Astrocyte (in vitro differentiated cells and primary cell): ENCODE data around the gene KIF15. TPM values are rescaled to one million over a fixed set of nuclear protein-coding genes. Genes with fewer than 3 reads are reported as not detected.

Experiments
- DNase-seq: peaks from one replicate; pipeline ENCODE4 v3.0.0-alpha.2; 2010; ENCODE audit warnings: low read depth
- FAIRE-seq: peaks from 2 replicates; lab custom pipeline; 2011; peaks lifted over from hg19 to GRCh38; lab: Jason Lieb, UNC
- H2AFZ ChIP-seq: 2 replicates; pipeline ENCODE4 v1.6.0; 2012; ENCODE audit warnings: low read depth, low read length, inconsistent platforms
- H3K27ac ChIP-seq: 2 replicates; pipeline ENCODE4 v1.5.1; 2011; ENCODE audit warnings: low read depth, low read length, inconsistent platforms
- H3K27me3 ChIP-seq: 2 replicates; pipeline ENCODE4 v1.6.0; 2011; ENCODE audit warnings: low read length, inconsistent platforms; ENCODE audit not compliant: insufficient read depth
- H3K36me3 ChIP-seq: 2 replicates; pipeline ENCODE4 v1.5.1; 2011; ENCODE audit warnings: low read length, inconsistent platforms; ENCODE audit not compliant: insufficient read depth
- H3K4me1 ChIP-seq: 2 replicates; pipeline ENCODE4 v1.5.1; 2011; ENCODE audit warnings: low read length, inconsistent platforms; ENCODE audit not compliant: insufficient read depth
- H3K4me2 ChIP-seq: 2 replicates; pipeline ENCODE4 v1.6.0; 2012; ENCODE audit warnings: low read length, inconsistent platforms
- H3K4me3 ChIP-seq: 2 replicates; pipeline ENCODE4 v1.5.1; 2011; ENCODE audit warnings: low read depth, mild to moderate bottlenecking, low read length, inconsistent platforms; ENCODE audit not compliant: insufficient read depth
- H3K79me2 ChIP-seq: 2 replicates; pipeline ENCODE4 v1.6.0; 2012; ENCODE audit warnings: mild to moderate bottlenecking, low read length, inconsistent platforms; ENCODE audit not compliant: insufficient read depth
- H3K9ac ChIP-seq: 2 replicates; pipeline ENCODE4 v1.6.0; 2012; ENCODE audit warnings: mild to moderate bottlenecking, low read length, inconsistent platforms
- H3K9me3 ChIP-seq: 2 replicates; pipeline ENCODE4 v1.5.1; 2012; ENCODE audit warnings: low read depth, mild to moderate bottlenecking, low read length, inconsistent platforms; ENCODE audit not compliant: insufficient read depth
- H4K20me1 ChIP-seq: 2 replicates; pipeline ENCODE4 v1.6.0; 2012; ENCODE audit warnings: low read length, inconsistent platforms; ENCODE audit not compliant: insufficient read depth
- H3K27ac Mint-ChIP-seq: one replicate; pipeline ENCODE4 v1.8.0; 2021; ENCODE audit warnings: mild to moderate bottlenecking, mixed read lengths; ENCODE audit not compliant: unreplicated experiment
- H3K27me3 Mint-ChIP-seq: one replicate; pipeline ENCODE4 v1.8.0; 2021; ENCODE audit warnings: low read depth, mixed read lengths; ENCODE audit not compliant: unreplicated experiment
- H3K36me3 Mint-ChIP-seq: one replicate; pipeline ENCODE4 v1.8.0; 2021; ENCODE audit warnings: low read depth, mixed read lengths; ENCODE audit not compliant: unreplicated experiment
- H3K4me1 Mint-ChIP-seq: one replicate; pipeline ENCODE4 v1.8.0; 2021; ENCODE audit warnings: low read depth, mixed read lengths; ENCODE audit not compliant: unreplicated experiment
- H3K4me3 Mint-ChIP-seq: one replicate; pipeline ENCODE4 v1.8.0; 2021; ENCODE audit warnings: mild to moderate bottlenecking, moderate library complexity, mixed read lengths; ENCODE audit not compliant: unreplicated experiment
- H3K9me3 Mint-ChIP-seq: one replicate; pipeline ENCODE4 v1.8.0; 2021; ENCODE audit warnings: mild to moderate bottlenecking, mixed read lengths; ENCODE audit not compliant: unreplicated experiment
- EZH2 ChIP-seq: IDR thresholded peaks from 2 replicates; pipeline ENCODE4 v1.6.1; 2012; ENCODE audit warnings: mild to moderate bottlenecking, low read length, inconsistent platforms; ENCODE audit not compliant: insufficient read depth
- total RNA-seq: library from RNA; stranded (reverse); gene quantifications from 2 replicates; pipeline ENCODE4 v1.2.1, GENCODE V29; 2021
- TF ChIP-seq, protein P1 (sequence below): IDR thresholded peaks from 2 replicates; pipeline ENCODE4 v1.5.1; 2011; ENCODE audit warnings: low read depth, mild to moderate bottlenecking, inconsistent platforms, low read length, moderate library complexity; ENCODE audit not compliant: insufficient read depth

KIF15 gene
- total RNA-seq, 1 donor from 2014 or later: 1.5 TPM

DNA sequence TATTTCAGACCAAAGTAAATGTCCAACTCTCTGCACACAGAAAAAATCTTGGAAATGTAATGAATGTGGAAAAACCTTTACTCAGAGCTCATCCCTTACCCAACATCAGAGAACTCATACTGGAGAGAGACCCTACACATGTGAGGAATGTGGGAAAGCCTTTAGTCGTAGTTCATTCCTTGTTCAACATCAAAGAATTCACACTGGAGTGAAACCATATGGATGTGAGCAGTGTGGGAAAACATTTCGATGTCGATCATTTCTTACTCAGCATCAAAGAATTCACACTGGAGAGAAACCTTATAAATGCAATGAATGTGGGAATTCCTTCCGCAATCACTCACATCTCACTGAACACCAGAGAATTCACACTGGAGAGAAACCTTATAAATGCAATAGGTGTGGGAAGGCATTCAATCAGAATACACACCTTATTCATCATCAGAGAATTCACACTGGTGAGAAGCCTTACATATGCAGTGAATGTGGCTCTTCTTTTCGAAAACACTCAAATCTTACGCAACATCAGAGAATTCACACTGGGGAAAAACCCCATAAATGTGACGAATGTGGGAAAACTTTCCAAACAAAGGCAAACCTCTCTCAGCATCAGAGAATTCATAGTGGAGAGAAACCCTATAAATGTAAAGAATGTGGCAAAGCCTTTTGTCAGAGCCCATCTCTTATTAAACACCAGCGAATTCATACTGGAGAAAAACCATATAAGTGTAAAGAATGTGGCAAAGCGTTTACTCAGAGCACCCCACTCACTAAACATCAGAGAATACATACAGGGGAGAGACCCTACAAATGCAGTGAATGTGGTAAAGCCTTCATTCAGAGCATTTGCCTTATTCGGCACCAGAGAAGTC lies 40.1 kb upstream of the KIF15 start:
- H3K27me3 Mint-ChIP-seq: no peaks in the 10 kb centered on the region
- no peak overlapping the region for H3K27ac Mint-ChIP-seq

DNA sequence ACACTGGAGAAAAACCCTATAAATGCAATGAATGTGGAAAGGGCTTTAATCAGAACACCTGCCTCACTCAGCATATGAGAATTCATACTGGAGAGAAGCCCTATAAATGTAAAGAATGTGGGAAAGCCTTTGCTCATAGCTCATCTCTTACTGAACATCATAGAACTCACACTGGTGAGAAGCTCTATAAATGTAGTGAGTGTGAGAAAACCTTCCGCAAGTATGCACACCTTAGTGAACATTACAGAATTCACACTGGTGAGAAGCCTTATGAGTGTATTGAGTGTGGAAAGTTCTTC lies 39.5 kb upstream of the KIF15 start:
- no peak for TF ChIP-seq EZH2
- TF ChIP-seq, protein P1, sequence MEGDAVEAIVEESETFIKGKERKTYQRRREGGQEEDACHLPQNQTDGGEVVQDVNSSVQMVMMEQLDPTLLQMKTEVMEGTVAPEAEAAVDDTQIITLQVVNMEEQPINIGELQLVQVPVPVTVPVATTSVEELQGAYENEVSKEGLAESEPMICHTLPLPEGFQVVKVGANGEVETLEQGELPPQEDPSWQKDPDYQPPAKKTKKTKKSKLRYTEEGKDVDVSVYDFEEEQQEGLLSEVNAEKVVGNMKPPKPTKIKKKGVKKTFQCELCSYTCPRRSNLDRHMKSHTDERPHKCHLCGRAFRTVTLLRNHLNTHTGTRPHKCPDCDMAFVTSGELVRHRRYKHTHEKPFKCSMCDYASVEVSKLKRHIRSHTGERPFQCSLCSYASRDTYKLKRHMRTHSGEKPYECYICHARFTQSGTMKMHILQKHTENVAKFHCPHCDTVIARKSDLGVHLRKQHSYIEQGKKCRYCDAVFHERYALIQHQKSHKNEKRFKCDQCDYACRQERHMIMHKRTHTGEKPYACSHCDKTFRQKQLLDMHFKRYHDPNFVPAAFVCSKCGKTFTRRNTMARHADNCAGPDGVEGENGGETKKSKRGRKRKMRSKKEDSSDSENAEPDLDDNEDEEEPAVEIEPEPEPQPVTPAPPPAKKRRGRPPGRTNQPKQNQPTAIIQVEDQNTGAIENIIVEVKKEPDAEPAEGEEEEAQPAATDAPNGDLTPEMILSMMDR: no peak
- Mint-ChIP-seq H3K4me1 (no peaks in the 10 kb centered on the region), H3K4me3 (no peak overlapping the region), H3K36me3 (peaks cover 49% of the 10 kb centered on the region), H3K9me3 (peaks cover 79% of the 10 kb centered on the region), H3K27ac (no peak overlapping the region), H3K27me3 (no peaks in the 10 kb centered on the region)
- Histone ChIP-seq H2AFZ (no peak overlapping the region), H3K27ac (no peak overlapping the region), H3K4me2 (no peak overlapping the region), H3K4me1 (no peaks in the 10 kb centered on the region), H3K36me3 (peaks cover 28% of the 10 kb centered on the region), H3K4me3 (no peak overlapping the region), H4K20me1 (no peaks in the 10 kb centered on the region), H3K79me2 (no peaks in the 10 kb centered on the region), H3K9ac (no peak overlapping the region), H3K9me3 (peaks cover 67% of the 10 kb centered on the region), H3K27me3 (no peaks in the 10 kb centered on the region)
- FAIRE-seq (no peak), DNase-seq (no peak)

More for the DNA sequence above, 40.1 kb upstream of the KIF15 start:
- Mint-ChIP-seq H3K4me1 (no peaks in the 10 kb centered on the region), H3K4me3 (no peak overlapping the region), H3K36me3 (peaks cover 55% of the 10 kb centered on the region), H3K9me3 (peaks cover 80% of the 10 kb centered on the region)
- DNase-seq (peak; percentile 13), FAIRE-seq (no peak)
- no peaks in the 10 kb centered on the region for H4K20me1 ChIP-seq
- H3K4me2 ChIP-seq: no peak overlapping the region
- no peak overlapping the region for H3K27ac ChIP-seq
- peaks cover 66% of the 10 kb centered on the region for H3K9me3 ChIP-seq
- no peak overlapping the region for H3K9ac ChIP-seq
- no peak overlapping the region for H2AFZ ChIP-seq
- no peak for TF ChIP-seq EZH2
- TF ChIP-seq, protein P1: no peak
- H3K4me3 ChIP-seq: no peak overlapping the region
- H3K27me3 ChIP-seq: no peaks in the 10 kb centered on the region
- H3K36me3 ChIP-seq: peaks cover 28% of the 10 kb centered on the region
- H3K4me1 ChIP-seq: no peaks in the 10 kb centered on the region
- H3K79me2 ChIP-seq: no peaks in the 10 kb centered on the region

DNA sequence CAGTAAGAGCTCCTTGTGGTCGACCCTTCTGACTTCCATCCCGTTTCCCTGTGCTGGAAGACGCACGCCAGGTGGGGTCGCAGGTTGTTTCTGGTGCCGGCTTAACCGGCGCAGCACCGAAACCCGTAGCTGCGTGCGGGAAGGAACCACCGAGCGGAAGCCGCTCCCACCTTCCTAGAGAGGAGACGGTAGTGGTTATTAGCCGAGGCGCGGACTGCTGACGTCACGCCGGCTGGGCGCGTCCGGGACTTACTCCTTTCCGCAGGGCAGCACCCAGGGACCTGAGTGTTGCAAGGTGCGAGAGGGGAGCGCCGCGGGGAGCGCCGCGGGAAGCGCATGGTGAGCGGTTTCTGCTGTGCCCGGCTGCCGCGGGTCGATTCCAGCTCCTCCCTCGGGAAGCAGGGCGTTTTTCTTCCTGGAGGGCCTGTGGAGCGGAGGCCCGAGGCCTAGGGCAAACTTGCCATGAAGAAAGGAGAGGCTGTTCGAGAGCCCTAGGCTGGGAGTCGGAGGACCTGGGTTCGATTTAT lies 32.1 kb upstream of the KIF15 start, which contains the start of gene ZNF501:
ZNF501 (plus strand) TSS at position 252 of the 527 bp plus-strand sequence. CDS start 4,787 bp downstream, outside the sequence.
- DNase-seq (peak; percentile 89), FAIRE-seq (no peak)
- Histone ChIP-seq H3K4me1 (no peaks in the 10 kb centered on the region), H3K36me3 (peaks cover 5% of the 10 kb centered on the region), H3K4me3 (peak within 1 kb of the TSS; percentile 71), H2AFZ (peak within 1 kb of the TSS; percentile 94), H3K27me3 (no peaks in the 10 kb centered on the region), H3K9me3 (peaks cover 55% of the 10 kb centered on the region), H4K20me1 (no peaks in the 10 kb centered on the region), H3K27ac (peak within 1 kb of the TSS; percentile 30), H3K4me2 (peak within 1 kb of the TSS; percentile 88), H3K79me2 (no peaks in the 10 kb centered on the region), H3K9ac (peak within 1 kb of the TSS; percentile 53)
- Mint-ChIP-seq H3K4me1 (no peaks in the 10 kb centered on the region), H3K27ac (peak within 1 kb of the TSS; percentile 47), H3K27me3 (no peaks in the 10 kb centered on the region), H3K4me3 (peak within 1 kb of the TSS; percentile 85), H3K36me3 (peaks cover 41% of the 10 kb centered on the region), H3K9me3 (peaks cover 73% of the 10 kb centered on the region)
- TF ChIP-seq, protein P1: no peak
- no peak for TF ChIP-seq EZH2
